HG03025 (cell line): ENCODE data around the gene CEMIP.

Source experiments
- ATAC-seq: cut with Tn5 transposase; IDR thresholded peaks from one replicate; pipeline ENCODE4 v1.9.1; 2021; ENCODE audit warnings: mild to moderate bottlenecking, moderate library complexity; ENCODE audit not compliant: unreplicated experiment, low FRiP score

Gene CEMIP

DNA sequence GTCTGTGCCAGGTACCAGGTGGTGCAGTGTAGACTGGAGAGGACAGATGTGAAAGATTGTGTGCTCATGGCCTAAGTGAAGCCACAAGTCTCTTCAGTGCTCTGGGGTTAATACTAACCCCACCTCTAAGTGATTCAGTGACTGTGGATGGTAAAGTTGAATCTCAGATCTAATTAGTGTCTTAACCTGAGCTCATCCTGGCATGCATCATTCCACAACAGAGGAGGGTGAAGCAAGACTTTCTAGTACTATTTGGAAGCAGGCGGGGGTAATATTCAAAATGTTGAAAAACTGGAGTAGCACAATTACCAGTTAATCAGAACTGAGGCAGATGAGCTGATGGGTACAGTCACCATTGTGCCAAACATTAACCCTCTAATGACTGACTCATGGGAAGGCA, 213.3 kb downstream of the CEMIP start:
- ATAC-seq = no peak

DNA sequence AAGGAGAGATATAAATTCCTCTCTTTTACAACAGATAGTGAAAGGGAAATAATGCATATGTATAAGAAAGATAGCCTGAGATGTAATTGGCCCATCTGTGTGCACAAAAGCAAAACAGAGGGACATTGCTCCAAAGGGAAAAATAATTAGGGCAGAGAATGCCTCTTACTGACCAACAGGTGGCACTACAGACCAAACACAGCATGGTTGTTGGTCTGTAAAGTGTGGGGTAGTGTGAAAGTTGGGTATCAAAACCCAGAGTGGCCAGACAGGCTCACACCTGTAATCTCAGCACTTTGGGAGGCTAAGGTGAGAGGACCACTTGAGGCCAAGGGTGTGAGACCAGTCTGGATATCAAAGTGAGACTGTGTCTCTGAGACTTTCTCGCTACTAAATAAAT, 217.1 kb downstream of the CEMIP start:
- no peak for ATAC-seq

DNA sequence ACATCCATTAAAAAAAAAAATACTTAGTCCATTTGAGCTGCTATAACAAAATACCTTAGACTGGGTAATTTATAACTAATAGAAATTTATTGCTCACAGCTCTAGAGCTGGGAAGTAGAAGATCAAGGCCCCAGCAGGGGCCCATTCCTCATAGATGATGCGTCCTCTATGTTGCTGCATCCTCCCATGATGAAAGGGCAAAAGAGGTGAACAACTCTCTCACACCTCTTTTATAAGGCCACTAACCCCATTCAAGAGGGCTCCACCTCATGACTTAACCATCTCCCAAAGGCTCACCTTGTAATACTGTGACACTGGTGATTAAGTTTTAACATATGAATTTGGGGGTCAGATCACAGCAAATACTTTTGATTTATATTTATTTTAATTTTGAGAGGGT, 218.5 kb downstream of the CEMIP start:
- no peak for ATAC-seq

DNA sequence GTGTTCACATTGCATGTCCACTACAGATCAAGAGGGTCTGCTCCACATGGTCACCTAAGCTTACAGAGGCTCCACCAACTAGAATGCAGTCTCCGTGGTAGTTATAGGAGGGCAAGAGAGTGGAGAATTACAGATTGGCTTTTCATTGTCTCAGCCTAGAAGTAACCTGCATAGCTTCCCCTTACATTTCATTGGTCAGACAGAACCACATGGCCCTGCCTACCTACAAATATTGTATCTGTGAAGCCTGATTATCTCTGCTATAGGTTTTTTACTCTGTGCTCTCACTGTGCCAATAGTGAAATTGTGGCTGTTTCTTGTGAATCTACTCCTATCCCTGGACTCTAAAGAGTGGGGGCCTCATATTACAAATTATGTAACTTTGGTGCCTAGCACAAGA, 219.1 kb downstream of the CEMIP start:
- no peak for ATAC-seq

DNA sequence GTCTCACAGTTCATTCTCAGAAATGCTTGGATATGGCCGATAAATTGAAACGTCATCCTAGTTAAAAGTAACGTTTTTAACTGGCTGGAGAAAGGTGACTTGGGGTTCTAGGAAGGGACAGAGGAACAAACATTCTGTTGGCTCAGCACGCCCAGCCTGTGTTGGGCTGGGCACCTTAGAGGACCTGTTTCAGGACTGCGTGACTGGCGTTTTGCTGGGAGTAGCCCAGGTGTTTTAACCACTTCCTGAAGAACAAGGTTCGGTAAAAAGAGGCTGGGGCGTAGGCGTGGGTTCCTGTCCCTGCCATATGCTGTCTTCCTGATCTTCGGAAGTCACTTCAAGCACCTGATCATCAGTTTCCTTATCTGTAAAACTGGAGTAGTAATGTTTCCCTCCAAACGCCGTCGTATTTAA, 220.5 kb downstream of the CEMIP start:
- no peak for ATAC-seq

DNA sequence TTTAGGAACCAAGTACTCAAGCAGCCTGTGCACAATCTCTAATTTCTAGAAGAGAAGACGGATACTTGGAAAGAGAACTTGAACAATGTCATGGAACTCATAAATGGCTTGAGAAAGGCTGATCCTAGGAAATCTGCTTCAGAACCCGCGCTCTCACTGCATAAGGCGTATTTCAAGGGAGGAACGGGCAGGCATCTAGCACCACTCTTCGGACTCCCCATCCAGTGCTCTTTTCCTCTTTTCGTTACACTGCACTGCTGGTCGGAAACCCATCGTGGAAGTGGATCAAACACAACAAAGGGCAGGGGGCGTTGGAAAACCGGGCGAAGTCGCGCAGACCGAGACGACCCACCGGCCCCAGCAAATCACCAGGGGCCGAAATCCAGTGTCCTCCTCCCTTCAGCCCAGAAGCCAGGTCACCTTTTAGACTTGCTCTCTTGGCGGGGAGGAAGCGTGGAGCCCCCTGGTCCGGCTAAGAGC, 221.0 kb downstream of the CEMIP start:
- peak; percentile 0 for ATAC-seq

DNA sequence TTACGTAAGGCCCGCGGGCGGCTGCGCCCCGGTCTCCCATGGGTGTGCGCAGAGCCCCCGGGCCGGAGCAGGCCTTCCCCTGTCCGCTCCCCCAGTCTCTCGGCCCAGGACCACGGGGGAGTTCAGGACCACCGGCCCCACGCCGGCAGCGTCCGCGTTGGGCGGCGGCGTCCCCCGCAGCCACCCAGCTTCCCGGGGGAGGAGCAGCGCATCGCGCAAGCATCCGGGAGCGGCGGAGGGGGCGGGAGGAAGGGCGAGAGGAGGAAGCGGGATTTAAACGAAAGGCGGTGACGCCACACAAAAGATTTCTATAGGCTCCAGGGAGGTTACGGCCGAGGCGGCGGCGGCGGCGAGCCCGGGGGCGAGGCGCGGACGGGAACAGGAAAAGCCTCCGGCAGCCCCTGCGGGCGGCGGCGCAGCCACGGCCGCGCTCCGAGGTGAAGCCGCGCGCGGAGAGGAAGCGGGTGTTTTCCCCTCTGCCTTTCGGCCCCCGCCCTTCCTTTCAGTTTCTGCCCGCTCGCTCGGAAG, 221.5 kb downstream of the CEMIP start, which contains the start of gene TLNRD1:
Gene TLNRD1, plus strand, starts transcription at position 300 of the 528 bp plus-strand sequence. CDS start 1,349 bp downstream, outside the sequence.
- ATAC-seq = peak; percentile 52
